IMR-90 (cell line): ENCODE data around the gene CXCL8. TPM values are rescaled to one million over a fixed set of nuclear protein-coding genes. Genes with fewer than 3 reads are reported as not detected.

Experiments
- ATAC-seq: fragments of 200-7000 bp; cut with Tn5 transposase; 2 replicates; pipeline ENCODE4 v1.9.1; 2020; ENCODE audit warnings: low read depth, mild to moderate bottlenecking, moderate library complexity
- BruUV-seq: library from RNA; stranded (reverse); fragments of 400-500 nt; replicated peaks from 2 replicates; lab custom pipeline; 2021; lab: Mats Ljungman, UMichigan
- CTCF ChIA-PET: fragments of 300-600 bp; formaldehyde crosslinking; extraction: SDS; loops from one replicate; lab custom pipeline; 2021; ENCODE audit warnings: antibody characterized with exemption; lab: Yijun Ruan, JAX
- POLR2A ChIA-PET: fragments of 300-600 bp; sonication (Branson Sonifier 250); formaldehyde crosslinking; loops from one replicate; lab custom pipeline; 2022; ENCODE audit warnings: antibody characterized with exemption; ENCODE audit not compliant: unreplicated experiment; lab: Charles Lee
- DNase-seq: peaks from one replicate; pipeline ENCODE4 v3.0.0; 2013
- H2AFZ ChIP-seq: replicated peaks from 2 replicates; pipeline ENCODE3; 2013; ENCODE audit warnings: low read length, mild to moderate bottlenecking; ENCODE audit not compliant: poor library complexity
- H2AK5ac ChIP-seq: 2 replicates; pipeline ENCODE4 v1.6.1; 2013; ENCODE audit warnings: low read depth, low read length, inconsistent platforms
- H2AK9ac ChIP-seq: replicated peaks from 2 replicates; pipeline ENCODE3; 2013; ENCODE audit warnings: mild to moderate bottlenecking, low read depth, low read length, moderate library complexity; ENCODE audit not compliant: poor library complexity
- H2BK120ac ChIP-seq: 2 replicates; pipeline ENCODE4 v1.6.1; 2013; ENCODE audit warnings: low read depth, low read length, inconsistent platforms
- H2BK15ac ChIP-seq: 3 replicates; pipeline ENCODE4 v1.6.1; 2013; ENCODE audit warnings: low read depth, low read length, inconsistent platforms
- H2BK20ac ChIP-seq: 2 replicates; pipeline ENCODE4 v1.6.1; 2013; ENCODE audit warnings: low read depth, mild to moderate bottlenecking, inconsistent platforms, low read length, moderate library complexity
- H2BK5ac ChIP-seq: 2 replicates; pipeline ENCODE4 v1.6.1; 2013; ENCODE audit warnings: mild to moderate bottlenecking, low read depth, low read length, inconsistent platforms; ENCODE audit not compliant: poor library complexity, severe bottlenecking
- H3K14ac ChIP-seq: replicated peaks from 2 replicates; pipeline ENCODE4 v1.6.1; 2013; ENCODE audit warnings: low read depth, low read length, inconsistent platforms
- H3K18ac ChIP-seq: 2 replicates; pipeline ENCODE4 v1.6.1; 2013; ENCODE audit warnings: low read depth, low read length, control low read depth
- H3K23ac ChIP-seq: 2 replicates; pipeline ENCODE4 v1.6.1; 2013; ENCODE audit warnings: low read depth, low read length, inconsistent platforms
- H3K27ac ChIP-seq: 2 replicates; pipeline ENCODE4 v1.5.1; 2013; ENCODE audit warnings: mild to moderate bottlenecking, control low read depth, low read length; ENCODE audit not compliant: insufficient read depth
- H3K27me3 ChIP-seq: 2 replicates; pipeline ENCODE4 v1.6.1; 2013; ENCODE audit warnings: low read length; ENCODE audit not compliant: control insufficient read depth, insufficient read depth
- H3K36me3 ChIP-seq: 2 replicates; pipeline ENCODE4 v1.6.1; 2013; ENCODE audit warnings: low read length, mixed read lengths; ENCODE audit not compliant: control insufficient read depth, insufficient read depth
- H3K4ac ChIP-seq: 2 replicates; pipeline ENCODE4 v1.6.1; 2013; ENCODE audit warnings: low read depth, low read length, inconsistent platforms
- H3K4me1 ChIP-seq: 2 replicates; pipeline ENCODE4 v1.6.1; 2013; ENCODE audit warnings: low read length, mixed read lengths; ENCODE audit not compliant: control insufficient read depth, insufficient read depth
- H3K4me2 ChIP-seq: 2 replicates; pipeline ENCODE4 v1.6.1; 2013; ENCODE audit warnings: low read depth, mild to moderate bottlenecking, control low read depth, low read length, moderate library complexity
- H3K4me3 ChIP-seq: 2 replicates; pipeline ENCODE4 v1.5.1; 2013; ENCODE audit warnings: low read depth, mild to moderate bottlenecking, control low read depth, low read length, moderate library complexity; ENCODE audit not compliant: insufficient read depth
- H3K56ac ChIP-seq: 2 replicates; pipeline ENCODE4 v1.6.1; 2013; ENCODE audit warnings: low read length, inconsistent platforms; ENCODE audit not compliant: insufficient read depth; ENCODE audit errors: extremely low read depth
- H3K79me1 ChIP-seq, 2 experiments: 2 replicates each; pipeline ENCODE4 v1.6.1; 2013; ENCODE audit warnings: low read length in 2 of 2, inconsistent platforms in 1 of 2, low read depth in 1 of 2
- H3K9ac ChIP-seq: 2 replicates; pipeline ENCODE4 v1.6.1; 2013; ENCODE audit warnings: low read depth, low read length, control low read depth
- H3K9me1 ChIP-seq: 2 replicates; pipeline ENCODE4 v1.6.1; 2013; ENCODE audit warnings: low read length, inconsistent platforms; ENCODE audit not compliant: insufficient read depth
- H3K9me3 ChIP-seq: 2 replicates; pipeline ENCODE4 v1.6.1; 2013; ENCODE audit warnings: low read length; ENCODE audit not compliant: control insufficient read depth, insufficient read depth
- H4K20me1 ChIP-seq: 2 replicates; pipeline ENCODE4 v1.6.1; 2013; ENCODE audit warnings: low read length, inconsistent platforms; ENCODE audit not compliant: insufficient read depth
- H4K5ac ChIP-seq: 2 replicates; pipeline ENCODE4 v1.6.1; 2013; ENCODE audit warnings: mild to moderate bottlenecking, low read depth, low read length, control low read depth
- H4K8ac ChIP-seq, 2 experiments: 2 replicates each; pipeline ENCODE4 v1.6.1; 2013; ENCODE audit warnings: low read depth in 2 of 2, low read length in 2 of 2, control low read depth in 1 of 2, inconsistent platforms in 1 of 2
- H4K91ac ChIP-seq: 2 replicates; pipeline ENCODE4 v1.6.1; 2013; ENCODE audit warnings: low read depth, low read length, inconsistent platforms; ENCODE audit not compliant: insufficient read depth
- FOS ChIP-seq: fragments of 150-350 bp; IDR thresholded peaks from 2 replicates; pipeline ENCODE4 v1.6.1; 2016; ENCODE audit warnings: low read depth, low read length
- MAFK ChIP-seq: IDR thresholded peaks from 2 replicates; pipeline ENCODE4 v1.6.1; 2012; ENCODE audit warnings: low read depth, low read length, improper control_type of control experiment
- SMC3 ChIP-seq: fragments of 150-350 bp; IDR thresholded peaks from 2 replicates; pipeline ENCODE4 v1.6.1; 2016; ENCODE audit warnings: low read depth, mild to moderate bottlenecking, antibody characterized with exemption, low read length, moderate library complexity
- WGBS, 2 experiments: methylation state at CpG; one replicate each; pipeline versions ENCODE4 v1.1.5 to v1.1.7; 2013; ENCODE audit warnings: missing lambda C conversion rate in 2 of 2; ENCODE audit not compliant: insufficient read length in 1 of 2; ENCODE audit errors: extremely low coverage in 2 of 2; 5-methylcytosine and 5-hydroxymethylcytosine counted together
- dilution Hi-C: fragments of 300-500 bp; cut with HindIII; formaldehyde crosslinking; loops from one replicate; pipeline ENCODE4 v1.14.3; 2018; ENCODE audit warnings: low sequenced_read_pairs; ENCODE audit not compliant: unreplicated experiment
- in situ Hi-C: fragments of 300-500 bp; cut with MboI; formaldehyde crosslinking; loops from 3 replicates; pipeline ENCODE4 v1.14.3; 2019; ENCODE audit warnings: low sequenced_read_pairs, inconsistent platforms, mixed read lengths
- intact Hi-C: fragments of 100-400 bp; cut with micrococcal nuclease; formaldehyde crosslinking; loops from 2 replicates; pipeline ENCODE4 v1.10.0; 2022
- polyA plus RNA-seq, 3 experiments: library from polyadenylated mRNA; depleted of rRNA; stranded (reverse); fragments of >200 nt; gene quantifications; 2 replicates each; pipeline ENCODE4 v1.2.3, GENCODE V29; 2012; ENCODE audit warnings: low replicate concordance in 1 of 3
- total RNA-seq: library from RNA; depleted of rRNA; stranded (reverse); fragments of >200 nt; gene quantifications from 2 replicates; pipeline ENCODE4 v1.2.3, GENCODE V29; 2012

CXCL8 gene
- total and polyA plus RNA-seq, 2 of the 4 experiments (the other 2 are of a cell fraction): 2.2 to 2.7 TPM

- intact Hi-C loops: loop anchor here (5.0 kb wide), 1 partner anchor 704 kb away; no protein-coding TSS in a partner anchor
- no TSS peak for BruUV-seq
- ATAC-seq: peak; percentile 65
- H3K56ac ChIP-seq: peak overlapping the region; percentile 79
- peak overlapping the region; percentile 90 for H3K14ac ChIP-seq
- peak overlapping the region; percentile 77 for H2BK5ac ChIP-seq
- H2BK15ac ChIP-seq: peak overlapping the region; percentile 73; the same call in 2 of the 3 replicates
- peak overlapping the region; percentile 50 to 88; a peak in 3 of 4 replicates for H4K8ac ChIP-seq
- H3K27ac ChIP-seq: peak overlapping the region; percentile 41; the same call in 1 of the 2 replicates
- no peaks in the 10 kb centered on the region for H4K20me1 ChIP-seq
- dilution Hi-C loops: no loop called here
- H3K4ac ChIP-seq: peak overlapping the region; percentile 83
- POLR2A ChIA-PET: no interaction called here
- no CpG with 5 or more reads among the region's 7 CpGs for WGBS, 2 experiments
- peak overlapping the region; percentile 82 for H2AK5ac ChIP-seq
- no peak overlapping the region for H2AFZ ChIP-seq
- H3K9me1 ChIP-seq: peaks cover 7% of the 10 kb centered on the region
- TF ChIP-seq MAFK: 0 out of 2 replicates have a peak, but pooled peaks have one; percentile 18
- peak; percentile 67 for TF ChIP-seq FOS
- TF ChIP-seq SMC3: no peak
- H4K5ac ChIP-seq: peak overlapping the region; percentile 53; the same call in 1 of the 2 replicates
- CTCF ChIA-PET: interaction anchor here (1.2 kb wide), 1 partner anchor 21 kb away, joined by 4 read pairs; no protein-coding TSS in a partner anchor
- peak overlapping the region; percentile 14 for H3K4me2 ChIP-seq
- in situ Hi-C loops: loop anchor here (25.0 kb wide), 1 partner anchor 929 kb away; no protein-coding TSS in a partner anchor
- no peak overlapping the region for H2AK9ac ChIP-seq
- H3K79me1 ChIP-seq: no peaks in the 10 kb centered on the region
- peak overlapping the region; percentile 28; the same call in 1 of the 2 replicates for H3K9ac ChIP-seq
- H3K27me3 ChIP-seq: no peaks in the 10 kb centered on the region; the same call in 1 of the 2 replicates
- H3K4me3 ChIP-seq: no peak overlapping the region
- peak overlapping the region; percentile 85 for H4K91ac ChIP-seq
- peak; percentile 95 for DNase-seq
- peak overlapping the region; percentile 28; the same call in 1 of the 2 replicates for H3K18ac ChIP-seq
- H3K9me3 ChIP-seq: no peaks in the 10 kb centered on the region
- H3K4me1 ChIP-seq: peaks cover 12% of the 10 kb centered on the region
- H3K23ac ChIP-seq: peak overlapping the region; percentile 94
- H3K36me3 ChIP-seq: no peaks in the 10 kb centered on the region
- peak overlapping the region; percentile 95 for H2BK120ac ChIP-seq
- H2BK20ac ChIP-seq: peak overlapping the region; percentile 83
Observed at GRCh38 chr4:73707918-73708577, 32.3 kb upstream of the CXCL8 start.
